ENCODE measurements around the gene BAZ1A. TPM values are rescaled to one million over a fixed set of nuclear protein-coding genes. Genes with fewer than 3 reads are reported as not detected.
A peak's percentile ranks its signal among the peaks of the same experiment; 100 is the strongest.

BAZ1A gene
- 7.7 TPM for polyA plus RNA-seq (2012; ENCODE audit: insufficient read length, low read depth)

- no peak for TF ChIP-seq FOXP2 (optimal IDR thresholded peaks at IDR 0.05; ENCODE audit: borderline replicate concordance, extremely low read depth, extremely low read length, insufficient read depth)
- TF ChIP-seq POLR2AphosphoS5 (IDR thresholded peaks at IDR 0.05; ENCODE audit: low read depth, low read length), result peak; percentile 92
- peak; percentile 88; the same call in 1 of the 2 replicates for TF ChIP-seq TAF1 (IDR thresholded peaks at IDR 0.05; ENCODE audit: borderline replicate concordance, insufficient read depth, low read length)
- 0 out of 4 replicates have a peak, but pooled peaks of 1 of the 2 experiments have one; percentile 38 for TF ChIP-seq REST (IDR thresholded peaks at IDR 0.05; ENCODE audit: insufficient read depth in 1 of 2, low read depth in 2 of 2, low read length in 2 of 2)
- 0 out of 2 replicates have a peak, but pooled peaks have one; percentile 27 for TF ChIP-seq SIN3A (IDR thresholded peaks at IDR 0.05; ENCODE audit: borderline replicate concordance, insufficient read depth, low read length)
Observed at GRCh38 chr14:34875031-34875922, at the start of gene BAZ1A. Gene BAZ1A, minus strand, starts transcription at chr14:34875360. Its CDS starts 756 bp downstream, at chr14:34874604.

GRCh38 chr14:34920339-34920738 lies 45.2 kb upstream of the BAZ1A start:
- TF ChIP-seq FOXP2 (optimal IDR thresholded peaks at IDR 0.05; ENCODE audit: borderline replicate concordance, extremely low read depth, extremely low read length, insufficient read depth), result no peak
- TF ChIP-seq REST (IDR thresholded peaks at IDR 0.05; ENCODE audit: insufficient read depth in 1 of 2, low read depth in 2 of 2, low read length in 2 of 2), result no peak

- no peak for TF ChIP-seq REST (IDR thresholded peaks at IDR 0.05; ENCODE audit: insufficient read depth in 1 of 2, low read depth in 2 of 2, low read length in 2 of 2)
- no peak for TF ChIP-seq SIN3A (IDR thresholded peaks at IDR 0.05; ENCODE audit: borderline replicate concordance, insufficient read depth, low read length)
- no peak for TF ChIP-seq FOXP2 (optimal IDR thresholded peaks at IDR 0.05; ENCODE audit: borderline replicate concordance, extremely low read depth, extremely low read length, insufficient read depth)
- no peak for TF ChIP-seq POLR2AphosphoS5 (IDR thresholded peaks at IDR 0.05; ENCODE audit: low read depth, low read length)
- TF ChIP-seq TAF1 (IDR thresholded peaks at IDR 0.05; ENCODE audit: borderline replicate concordance, insufficient read depth, low read length), result no peak
Observed at GRCh38 chr14:34913619-34914018, 38.5 kb upstream of the BAZ1A start.

GRCh38 chr14:34912966-34913365 lies 37.8 kb upstream of the BAZ1A start:
- TF ChIP-seq REST (IDR thresholded peaks at IDR 0.05; ENCODE audit: insufficient read depth in 1 of 2, low read depth in 2 of 2, low read length in 2 of 2) (no peak), FOXP2 (optimal IDR thresholded peaks at IDR 0.05; ENCODE audit: borderline replicate concordance, extremely low read depth, extremely low read length, insufficient read depth) (no peak)
